Trophoblast cell (in vitro differentiated cells and primary cell): ENCODE results near the gene CEP104.

Experiments
- DNase-seq, 2 donors: peaks; one replicate each; pipeline ENCODE4 v3.0.0-alpha.2; 2016
- H2AFZ ChIP-seq: 2 replicates; pipeline ENCODE4 v1.6.1; 2013; ENCODE audit warnings: low read length, moderate library complexity, mild to moderate bottlenecking; ENCODE audit not compliant: insufficient read depth, poor library complexity
- H2AK5ac ChIP-seq: 2 replicates; pipeline ENCODE4 v1.6.1; 2013; ENCODE audit warnings: mild to moderate bottlenecking, low read length
- H2BK120ac ChIP-seq: 2 replicates; pipeline ENCODE4 v1.6.1; 2013; ENCODE audit warnings: low read length, mild to moderate bottlenecking, moderate library complexity; ENCODE audit not compliant: insufficient read depth, poor library complexity
- H2BK12ac ChIP-seq: 2 replicates; pipeline ENCODE4 v1.6.1; 2013; ENCODE audit warnings: mild to moderate bottlenecking, low read length, moderate library complexity
- H2BK5ac ChIP-seq: 2 replicates; pipeline ENCODE4 v1.6.1; 2013; ENCODE audit warnings: low read length, low read depth, moderate library complexity, mild to moderate bottlenecking; ENCODE audit not compliant: poor library complexity
- H3K14ac ChIP-seq: 2 replicates; pipeline ENCODE4 v1.6.1; 2013; ENCODE audit warnings: mild to moderate bottlenecking, low read length
- H3K18ac ChIP-seq: 2 replicates; pipeline ENCODE4 v1.6.1; 2013; ENCODE audit warnings: mild to moderate bottlenecking, low read length
- H3K23ac ChIP-seq: 2 replicates; pipeline ENCODE4 v1.6.1; 2013; ENCODE audit warnings: low read length
- H3K27ac ChIP-seq: 2 replicates; pipeline ENCODE4 v1.5.1; 2013; ENCODE audit warnings: low read depth, mild to moderate bottlenecking, inconsistent platforms, low read length, moderate library complexity
- H3K27me3 ChIP-seq: 2 replicates; pipeline ENCODE4 v1.6.1; 2013; ENCODE audit warnings: inconsistent platforms, mild to moderate bottlenecking, low read length, moderate library complexity; ENCODE audit not compliant: insufficient read depth
- H3K36me3 ChIP-seq, 2 experiments: 1 replicate in 1 of 2; 2 replicates in 1 of 2; pipeline ENCODE4 v1.6.1; 2013; ENCODE audit warnings: low read length in 2 of 2, mild to moderate bottlenecking in 2 of 2, moderate library complexity in 1 of 2; ENCODE audit not compliant: insufficient read depth in 2 of 2, control insufficient read depth in 1 of 2
- H3K4ac ChIP-seq: 2 replicates; pipeline ENCODE4 v1.6.1; 2013; ENCODE audit warnings: low read depth, mild to moderate bottlenecking, low read length, moderate library complexity
- H3K4me1 ChIP-seq, 2 experiments: 1 replicate in 1 of 2; 2 replicates in 1 of 2; pipeline ENCODE4 v1.6.1; 2013; ENCODE audit warnings: low read length in 2 of 2, mild to moderate bottlenecking in 2 of 2, moderate library complexity in 1 of 2; ENCODE audit not compliant: insufficient read depth in 2 of 2, control insufficient read depth in 1 of 2
- H3K4me2 ChIP-seq: 2 replicates; pipeline ENCODE4 v1.6.1; 2013; ENCODE audit warnings: inconsistent platforms, mild to moderate bottlenecking, low read length, moderate library complexity
- H3K4me3 ChIP-seq: 2 replicates; pipeline ENCODE4 v1.5.1; 2013; ENCODE audit warnings: mild to moderate bottlenecking, low read depth, low read length, inconsistent platforms
- H3K79me1 ChIP-seq: one replicate; pipeline ENCODE4 v1.6.1; 2013; ENCODE audit warnings: low read length
- H3K79me2 ChIP-seq: 2 replicates; pipeline ENCODE4 v1.6.1; 2013; ENCODE audit warnings: low read length, mild to moderate bottlenecking; ENCODE audit not compliant: control insufficient read depth, insufficient read depth, poor library complexity
- H3K9ac ChIP-seq: 2 replicates; pipeline ENCODE4 v1.6.1; 2013; ENCODE audit warnings: mild to moderate bottlenecking, low read length
- H3K9me3 ChIP-seq: 2 replicates; pipeline ENCODE4 v1.6.1; 2013; ENCODE audit warnings: low read depth, mild to moderate bottlenecking, control low read depth, inconsistent platforms, low read length; ENCODE audit not compliant: insufficient read depth
- H4K12ac ChIP-seq: 2 replicates; pipeline ENCODE4 v1.6.1; 2013; ENCODE audit warnings: low read depth, mild to moderate bottlenecking, low read length, moderate library complexity
- H4K8ac ChIP-seq: 2 replicates; pipeline ENCODE4 v1.6.1; 2013; ENCODE audit warnings: low read depth, mild to moderate bottlenecking, low read length, moderate library complexity
- H4K91ac ChIP-seq: one replicate; pipeline ENCODE4 v1.6.1; 2013; ENCODE audit warnings: low read depth, mild to moderate bottlenecking, low read length, moderate library complexity
- WGBS: extraction: QIAGEN DNeasy Blood & Tissue Kit; methylation state at CpG from one replicate; pipeline ENCODE4 v1.1.7; 2013; ENCODE audit warnings: missing lambda C conversion rate; ENCODE audit not compliant: insufficient read length, insufficient coverage; ENCODE audit errors: extremely low coverage; 5-methylcytosine and 5-hydroxymethylcytosine counted together

CEP104 gene

GRCh38 chr1:3891329-3891865, 34.4 kb upstream of the CEP104 start:
- no peak overlapping the region for H2BK120ac ChIP-seq
- H4K12ac ChIP-seq, result no peak overlapping the region
- H3K79me2 ChIP-seq, result peaks cover 4% of the 10 kb centered on the region
- no peak overlapping the region for H3K27ac ChIP-seq
- no CpG with 5 or more reads among the region's 17 CpGs for WGBS
- no peaks in the 10 kb centered on the region for H3K27me3 ChIP-seq
- peaks cover 41 to 49% of the 10 kb centered on the region in 2 experiments for H3K36me3 ChIP-seq
- H4K8ac ChIP-seq, result no peak overlapping the region
- H2AK5ac ChIP-seq, result no peak overlapping the region
- H2AFZ ChIP-seq, result no peak overlapping the region
- no peak overlapping the region for H2BK12ac ChIP-seq
- no peak overlapping the region for H3K4me3 ChIP-seq
- no peaks in the 10 kb centered on the region for H3K79me1 ChIP-seq
- no peak overlapping the region for H3K4me2 ChIP-seq
- peaks cover 6% of the 10 kb centered on the region in 2 experiments for H3K4me1 ChIP-seq
- no peak overlapping the region for H3K23ac ChIP-seq
- no peak overlapping the region for H3K14ac ChIP-seq
- H3K18ac ChIP-seq, result no peak overlapping the region
- H2BK5ac ChIP-seq, result no peak overlapping the region
- no peak for DNase-seq
- H3K9me3 ChIP-seq, result no peaks in the 10 kb centered on the region
- no peak overlapping the region for H4K91ac ChIP-seq
- no peak overlapping the region for H3K4ac ChIP-seq
- H3K9ac ChIP-seq, result no peak overlapping the region

DNA sequence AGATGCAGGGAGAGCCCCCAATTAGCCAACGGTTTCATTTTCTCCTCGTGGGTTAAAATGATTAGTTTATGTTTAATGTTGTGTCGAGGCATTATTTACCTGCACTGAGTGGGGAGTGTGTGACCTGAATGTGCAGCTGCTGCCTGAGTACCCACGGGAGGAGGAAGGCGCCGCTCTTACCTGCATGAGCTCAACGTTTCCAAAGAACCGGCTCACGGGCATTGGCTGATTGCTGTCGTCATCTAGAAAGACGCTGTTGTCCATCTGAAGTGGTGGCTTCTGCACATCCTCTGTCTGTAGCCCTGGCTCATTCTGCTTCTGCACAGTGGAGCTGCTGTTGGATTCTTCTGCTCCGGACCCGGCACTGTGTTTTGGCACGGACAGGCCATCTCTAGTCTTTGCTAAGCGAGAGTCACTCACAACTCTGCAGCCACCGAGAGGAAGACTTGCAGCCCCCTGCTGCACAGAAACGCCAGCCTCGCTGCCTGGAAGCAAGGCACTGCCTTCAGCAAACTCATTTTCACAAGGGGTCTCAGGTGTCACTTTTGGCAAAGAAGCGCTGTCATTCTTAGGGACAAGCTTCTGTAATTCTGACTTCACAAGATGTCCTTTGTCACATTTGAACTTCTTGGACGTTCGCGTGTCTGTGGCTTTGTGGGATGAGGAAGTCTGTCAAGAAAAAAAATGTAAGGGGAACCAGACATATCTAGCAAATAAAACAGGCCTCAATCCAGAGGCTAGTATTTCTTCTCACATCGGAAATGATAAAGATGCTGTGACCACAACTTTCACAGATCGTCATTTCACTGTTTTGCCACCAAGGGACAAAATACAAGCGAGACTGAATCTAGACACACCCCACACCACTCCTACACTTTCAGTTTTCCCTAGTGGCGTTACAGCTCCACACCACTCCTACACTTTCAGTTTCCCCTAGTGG, 33.6 kb upstream of the CEP104 start:
- Histone ChIP-seq H3K23ac (no peak overlapping the region), H4K91ac (no peak overlapping the region), H3K4ac (no peak overlapping the region), H3K18ac (no peak overlapping the region), H3K27ac (no peak overlapping the region), H3K27me3 (no peaks in the 10 kb centered on the region), H3K4me3 (no peak overlapping the region), H3K9ac (no peak overlapping the region), H2BK5ac (no peak overlapping the region), H3K79me1 (no peaks in the 10 kb centered on the region), H3K14ac (no peak overlapping the region), H3K4me1 (no peaks in the 10 kb centered on the region), H4K8ac (no peak overlapping the region), H2AFZ (no peak overlapping the region), H2AK5ac (no peak overlapping the region), H4K12ac (no peak overlapping the region), H3K9me3 (no peaks in the 10 kb centered on the region), H2BK12ac (no peak overlapping the region), H2BK120ac (no peak overlapping the region), H3K36me3 (peaks cover 44 to 53% of the 10 kb centered on the region in 2 experiments), H3K79me2 (no peaks in the 10 kb centered on the region), H3K4me2 (no peak overlapping the region)
- WGBS, result no CpG with 5 or more reads among the region's 26 CpGs
- DNase-seq, result no peak

GRCh38 chr1:3889936-3890335, 32.9 kb upstream of the CEP104 start:
- no peaks in the 10 kb centered on the region for H3K79me1 ChIP-seq
- H3K36me3 ChIP-seq, result peaks cover 40 to 47% of the 10 kb centered on the region in 2 experiments
- H2AK5ac ChIP-seq, result no peak overlapping the region
- H4K12ac ChIP-seq, result no peak overlapping the region
- DNase-seq, result no peak
- no peaks in the 10 kb centered on the region for H3K27me3 ChIP-seq
- no peak overlapping the region for H2AFZ ChIP-seq
- H3K14ac ChIP-seq, result no peak overlapping the region
- no peak overlapping the region for H2BK120ac ChIP-seq
- no peak overlapping the region for H3K4me3 ChIP-seq
- H3K9me3 ChIP-seq, result no peaks in the 10 kb centered on the region
- H2BK12ac ChIP-seq, result no peak overlapping the region
- no peaks in the 10 kb centered on the region for H3K79me2 ChIP-seq
- no peak overlapping the region for H2BK5ac ChIP-seq
- no peak overlapping the region for H3K9ac ChIP-seq
- H3K27ac ChIP-seq, result no peak overlapping the region
- no peak overlapping the region for H4K8ac ChIP-seq
- H4K91ac ChIP-seq, result no peak overlapping the region
- H3K23ac ChIP-seq, result no peak overlapping the region
- H3K18ac ChIP-seq, result no peak overlapping the region
- H3K4me2 ChIP-seq, result no peak overlapping the region
- H3K4me1 ChIP-seq, result no peaks in the 10 kb centered on the region
- no CpG with 5 or more reads among the region's 14 CpGs for WGBS
- H3K4ac ChIP-seq, result no peak overlapping the region

- no peak overlapping the region for H2BK12ac ChIP-seq
- peaks cover 41 to 46% of the 10 kb centered on the region in 2 experiments for H3K36me3 ChIP-seq
- H3K14ac ChIP-seq, result no peak overlapping the region
- no peak overlapping the region for H2AK5ac ChIP-seq
- H3K79me1 ChIP-seq, result no peaks in the 10 kb centered on the region
- H3K4me1 ChIP-seq, result no peaks in the 10 kb centered on the region
- H3K9me3 ChIP-seq, result no peaks in the 10 kb centered on the region
- no peak overlapping the region for H2BK120ac ChIP-seq
- no peak overlapping the region for H3K27ac ChIP-seq
- H3K4ac ChIP-seq, result no peak overlapping the region
- no peaks in the 10 kb centered on the region for H3K79me2 ChIP-seq
- no CpG with 5 or more reads among the region's 15 CpGs for WGBS
- H2AFZ ChIP-seq, result no peak overlapping the region
- H3K4me2 ChIP-seq, result no peak overlapping the region
- no peak for DNase-seq
- H3K4me3 ChIP-seq, result no peak overlapping the region
- H3K23ac ChIP-seq, result no peak overlapping the region
- no peak overlapping the region for H3K9ac ChIP-seq
- no peak overlapping the region for H4K91ac ChIP-seq
- H2BK5ac ChIP-seq, result no peak overlapping the region
- H4K12ac ChIP-seq, result no peak overlapping the region
- H3K18ac ChIP-seq, result no peak overlapping the region
- H3K27me3 ChIP-seq, result no peaks in the 10 kb centered on the region
- H4K8ac ChIP-seq, result no peak overlapping the region
These were observed 31.3 kb upstream of the CEP104 start for GRCh38 chr1:3888301-3888700.
